AG10803 (cell line): ENCODE results near the gene MYH10.

Experiments used
- DNase-seq: peaks from one replicate; pipeline ENCODE4 v3.0.0; 2010; ENCODE audit warnings: low read depth
- H3K4me3 ChIP-seq: 2 replicates; pipeline ENCODE4 v1.5.1; 2011; ENCODE audit warnings: mild to moderate bottlenecking, low read length, control low read depth
- TF ChIP-seq, protein P1 (sequence below): conservative IDR thresholded peaks from 2 replicates; pipeline ENCODE4 v1.5.1; 2011; ENCODE audit warnings: mild to moderate bottlenecking, low read length, control low read depth, inconsistent platforms

Gene MYH10

DNA sequence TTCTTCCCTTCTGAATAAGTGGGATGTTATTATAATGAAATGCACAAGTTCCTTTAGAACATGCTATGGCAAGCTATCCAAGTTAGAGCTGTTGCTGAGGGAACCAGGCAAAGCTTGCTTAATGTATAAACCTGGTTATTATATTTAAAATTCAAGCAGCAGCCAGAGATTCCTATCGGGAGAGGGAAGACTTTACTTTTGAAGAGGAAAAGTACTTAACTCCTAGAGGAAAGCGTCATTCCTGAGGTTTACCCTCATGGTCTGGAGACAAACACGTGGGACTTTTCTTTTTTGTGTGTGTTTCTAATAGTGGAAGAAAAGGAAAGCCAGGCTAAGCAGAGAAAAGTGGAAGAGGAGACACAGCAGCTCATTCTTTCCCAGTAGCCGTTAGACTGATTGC is 39.9 kb upstream of the MYH10 start:
- DNase-seq = no peak
- H3K4me3 ChIP-seq = no peak overlapping the region
- TF ChIP-seq, protein P1, sequence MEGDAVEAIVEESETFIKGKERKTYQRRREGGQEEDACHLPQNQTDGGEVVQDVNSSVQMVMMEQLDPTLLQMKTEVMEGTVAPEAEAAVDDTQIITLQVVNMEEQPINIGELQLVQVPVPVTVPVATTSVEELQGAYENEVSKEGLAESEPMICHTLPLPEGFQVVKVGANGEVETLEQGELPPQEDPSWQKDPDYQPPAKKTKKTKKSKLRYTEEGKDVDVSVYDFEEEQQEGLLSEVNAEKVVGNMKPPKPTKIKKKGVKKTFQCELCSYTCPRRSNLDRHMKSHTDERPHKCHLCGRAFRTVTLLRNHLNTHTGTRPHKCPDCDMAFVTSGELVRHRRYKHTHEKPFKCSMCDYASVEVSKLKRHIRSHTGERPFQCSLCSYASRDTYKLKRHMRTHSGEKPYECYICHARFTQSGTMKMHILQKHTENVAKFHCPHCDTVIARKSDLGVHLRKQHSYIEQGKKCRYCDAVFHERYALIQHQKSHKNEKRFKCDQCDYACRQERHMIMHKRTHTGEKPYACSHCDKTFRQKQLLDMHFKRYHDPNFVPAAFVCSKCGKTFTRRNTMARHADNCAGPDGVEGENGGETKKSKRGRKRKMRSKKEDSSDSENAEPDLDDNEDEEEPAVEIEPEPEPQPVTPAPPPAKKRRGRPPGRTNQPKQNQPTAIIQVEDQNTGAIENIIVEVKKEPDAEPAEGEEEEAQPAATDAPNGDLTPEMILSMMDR = no peak

DNA sequence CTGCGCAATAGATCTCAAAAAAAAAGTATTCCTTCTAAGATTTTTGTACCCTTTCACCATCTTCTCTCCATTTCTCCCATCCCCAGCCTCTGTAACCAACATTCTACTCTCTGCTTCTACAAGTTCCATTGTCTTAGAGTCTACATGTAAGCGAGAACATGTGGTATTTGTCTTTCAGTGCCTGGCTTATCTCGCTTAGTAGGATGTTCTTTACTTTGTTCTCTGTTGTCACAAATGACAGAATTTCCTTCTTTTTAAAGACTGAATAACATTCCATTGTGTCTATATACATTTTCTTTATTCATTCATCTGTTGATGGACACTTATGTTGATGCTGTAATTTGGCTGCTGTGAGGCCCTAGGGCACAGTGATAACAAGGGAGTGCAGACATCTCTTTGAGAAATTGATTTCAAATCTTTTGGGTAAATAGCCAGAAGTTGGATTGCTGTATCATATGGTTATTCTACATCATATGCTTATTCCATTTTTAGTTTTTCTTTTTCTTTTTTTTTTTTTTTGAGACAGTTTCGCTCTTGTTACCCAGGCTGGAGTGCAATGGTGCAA is 37.7 kb upstream of the MYH10 start:
- TF ChIP-seq, protein P1 = no peak
- DNase-seq = no peak
- H3K4me3 ChIP-seq = no peak overlapping the region

- no peak for DNase-seq
- TF ChIP-seq, protein P1 = no peak
- no peak overlapping the region for H3K4me3 ChIP-seq
Observed at GRCh38 chr17:8667421-8667820, 36.9 kb upstream of the MYH10 start.

DNA sequence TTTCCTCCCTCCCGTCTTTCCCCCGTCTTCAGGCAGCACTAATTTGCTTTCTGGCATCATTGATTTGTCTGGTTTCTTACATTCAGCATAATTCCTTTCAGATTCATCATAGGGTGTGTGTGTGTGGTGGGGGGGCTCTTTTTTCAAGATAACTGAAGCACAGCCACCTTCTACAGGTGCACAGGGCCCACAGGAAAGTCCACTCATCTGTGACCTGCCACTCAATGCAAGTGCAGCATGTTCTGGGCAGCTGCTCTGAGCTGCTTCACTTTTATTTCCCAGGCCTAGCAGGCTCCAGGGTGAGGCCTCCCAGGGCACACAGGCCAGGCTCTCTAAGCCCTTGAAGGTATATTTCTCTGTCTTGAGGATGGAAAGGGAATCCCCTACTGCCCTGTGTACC is 35.2 kb upstream of the MYH10 start:
- no peak for DNase-seq
- TF ChIP-seq, protein P1 = no peak
- no peak overlapping the region for H3K4me3 ChIP-seq

- H3K4me3 ChIP-seq = no peak overlapping the region
- no peak for DNase-seq
- TF ChIP-seq, protein P1 = no peak
Observed at GRCh38 chr17:8664456-8665126, 34.1 kb upstream of the MYH10 start.

GRCh38 chr17:8662973-8663372 is 32.4 kb upstream of the MYH10 start:
- TF ChIP-seq, protein P1 = no peak
- no peak overlapping the region for H3K4me3 ChIP-seq
- no peak for DNase-seq
